Inflammatory macrophage treated with lipopolysaccharide for 1 hour (primary cell): ENCODE measurements around the gene ZFP62.
"Not testable (repeated sequence)": the region's sequence is repeated elsewhere in the genome, so short reads cannot be mapped to it uniquely, and the experiment has no call there.

Experiments used
- DNase-seq, 2 donors: peaks; one replicate each; pipeline ENCODE4 v3.0.0-alpha.2; 2020 to 2022

ZFP62 gene

GRCh38 chr5:180860887-180861822, at the start of gene ZFP62:
Gene ZFP62 (minus strand): TSS chr5:180861276. CDS start chr5:180861219, 57 bp downstream.
- DNase-seq, result peak; percentile 84 to 91

DNA sequence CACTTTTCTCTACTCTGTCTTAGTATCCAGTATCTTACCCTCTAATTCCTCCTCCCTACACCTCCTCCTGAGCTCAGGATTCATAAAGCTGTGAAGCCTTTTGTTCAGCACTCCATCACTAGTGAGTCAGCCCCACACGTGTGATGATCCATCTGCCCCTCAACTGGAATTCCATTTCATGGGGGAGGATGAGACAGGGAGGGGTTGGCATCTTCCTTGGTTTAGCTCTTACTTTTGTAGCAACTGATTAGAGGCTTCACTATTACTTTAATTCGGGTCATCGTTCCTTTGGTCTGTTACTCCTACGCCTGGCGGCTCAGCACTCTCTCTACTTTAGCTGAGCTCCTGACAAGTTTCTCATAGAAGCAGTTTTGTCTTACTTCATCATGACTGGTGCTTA, 49.7 kb upstream of the ZFP62 start:
- no peak for DNase-seq

DNA sequence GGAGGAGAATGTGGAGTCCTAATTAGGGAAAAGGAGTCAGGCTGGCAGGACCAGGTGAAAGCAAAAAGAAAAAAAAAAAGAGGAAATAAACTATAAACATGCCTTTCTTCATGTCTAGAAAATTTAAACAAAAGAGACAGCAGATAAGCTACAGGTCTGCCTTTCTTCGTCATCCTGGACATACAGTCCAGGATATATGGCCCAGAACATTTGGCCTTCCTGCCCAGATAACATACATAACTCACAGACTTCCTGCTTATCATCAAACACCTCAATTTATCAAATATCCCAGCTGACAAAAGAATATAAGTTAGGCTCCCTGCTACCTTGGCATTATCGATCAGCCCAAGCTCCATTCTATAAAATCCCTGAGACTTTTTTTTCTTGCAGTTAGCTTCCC, 49.1 kb upstream of the ZFP62 start:
- no peak for DNase-seq

DNA sequence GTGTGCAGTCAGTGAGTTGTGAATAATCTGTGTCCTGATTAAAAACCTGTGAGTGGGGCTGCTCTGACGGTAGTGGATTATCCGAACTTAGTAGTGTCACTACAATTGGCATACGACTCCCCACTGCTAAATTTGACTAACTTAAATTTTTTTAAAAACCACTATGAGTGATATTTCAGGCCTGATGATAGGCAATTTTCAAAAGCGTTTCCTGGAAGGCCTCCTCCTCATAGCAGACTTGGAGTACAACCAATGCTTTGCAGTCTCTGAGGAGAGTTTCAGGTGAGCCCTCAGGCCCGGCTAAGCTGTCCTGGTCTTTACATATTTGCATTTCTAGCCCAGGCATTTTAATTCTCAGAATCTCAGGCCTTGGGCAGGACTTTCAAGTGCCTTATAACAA, 48.7 kb upstream of the ZFP62 start:
- DNase-seq, result no peak

GRCh38 chr5:180908998-180909731, 48.1 kb upstream of the ZFP62 start:
- DNase-seq, result peak; percentile 27 to 29

- DNase-seq, result no peak
These were observed 47.3 kb upstream of the ZFP62 start for GRCh38 chr5:180908400-180908799.

- no peak for DNase-seq
These were observed 40.4 kb upstream of the ZFP62 start for GRCh38 chr5:180901319-180902009.

GRCh38 chr5:180900178-180900577, 39.1 kb upstream of the ZFP62 start:
- no peak for DNase-seq

GRCh38 chr5:180898621-180899246, 37.7 kb upstream of the ZFP62 start, which contains the start of gene BTNL8:
Gene BTNL8 (plus strand): TSS chr5:180899159. CDS start chr5:180899311, 152 bp downstream.
- DNase-seq, result no peak

- DNase-seq, result not testable (repeated sequence)
These were observed 34.3 kb upstream of the ZFP62 start for GRCh38 chr5:180895330-180895729.

DNA sequence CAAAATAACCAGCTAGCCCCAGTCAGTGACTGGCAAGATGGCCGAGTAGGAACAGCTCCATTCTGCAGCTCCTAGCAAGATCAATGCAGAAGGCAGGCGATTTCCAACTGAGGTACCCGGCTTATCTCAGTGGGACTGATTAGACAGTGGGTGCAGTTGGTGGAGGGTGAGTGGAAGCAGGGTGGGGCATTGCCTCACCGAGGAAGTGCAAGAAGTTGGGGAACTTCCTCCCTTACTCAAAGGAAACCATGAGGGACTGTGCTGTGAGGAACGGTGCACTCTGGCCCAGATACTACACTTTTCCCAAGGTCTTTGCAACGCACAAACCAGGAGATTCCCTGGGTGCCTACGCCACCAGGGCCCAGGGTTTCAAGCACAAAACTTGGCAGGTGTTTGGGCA, 28.3 kb upstream of the ZFP62 start:
- peak; percentile 65 to 67 for DNase-seq

- not testable (repeated sequence) for DNase-seq
These were observed 24.9 kb upstream of the ZFP62 start for GRCh38 chr5:180885845-180886529.

- DNase-seq, result no peak
These were observed 14.9 kb upstream of the ZFP62 start for GRCh38 chr5:180875860-180876426.

DNA sequence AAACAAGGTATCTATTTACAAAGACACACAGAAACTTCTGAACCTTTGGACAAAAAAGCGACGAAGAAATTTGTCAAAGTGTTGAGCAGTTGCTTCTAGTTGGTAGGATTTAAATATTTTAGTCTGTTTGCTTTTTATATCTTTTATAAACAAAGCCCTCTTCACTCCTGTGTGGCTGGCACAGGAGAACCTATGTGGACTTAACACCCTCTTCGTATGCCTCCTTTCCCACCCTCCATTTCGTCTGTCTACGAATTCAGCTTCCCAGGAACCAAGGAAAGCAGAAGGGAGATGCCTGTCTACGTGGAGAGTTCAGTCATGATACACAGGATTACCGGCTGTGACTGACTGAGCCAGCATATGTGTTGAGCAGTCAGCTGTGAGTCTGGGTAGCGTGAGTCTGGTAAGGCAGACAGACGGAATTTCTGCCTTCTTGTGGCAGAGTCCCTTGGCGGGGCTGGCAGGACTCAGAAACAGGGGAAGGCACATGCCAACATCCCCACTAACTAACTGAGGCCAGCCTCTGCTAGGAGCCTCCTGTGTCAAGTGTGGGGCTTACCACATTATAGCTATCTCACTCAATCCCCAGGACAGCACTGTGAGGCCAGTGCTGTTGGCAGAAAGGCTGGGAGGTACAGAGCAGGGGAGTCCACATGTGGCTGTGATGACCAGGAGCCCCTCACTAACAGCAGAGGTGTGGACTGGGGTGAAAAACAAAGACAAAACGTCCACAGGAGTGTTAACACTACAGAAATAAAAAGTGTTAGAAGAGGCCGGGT, 13.9 kb upstream of the ZFP62 start:
- DNase-seq, result no peak

- DNase-seq, result peak; percentile 72 to 96
These were observed 12.8 kb upstream of the ZFP62 start for GRCh38 chr5:180873615-180874520.

- DNase-seq, result no peak
These were observed 11.3 kb upstream of the ZFP62 start for GRCh38 chr5:180872419-180872818.

- no peak for DNase-seq
These were observed 9.4 kb upstream of the ZFP62 start for GRCh38 chr5:180870276-180871068.

GRCh38 chr5:180869587-180869986, 8.5 kb upstream of the ZFP62 start:
- no peak for DNase-seq

GRCh38 chr5:180868960-180869359, 7.9 kb upstream of the ZFP62 start:
- peak; percentile 73 to 96 for DNase-seq
